ENCODE data around the gene C2orf81.
A peak's percentile ranks its signal among the peaks of the same experiment; 100 is the strongest.
"Not testable (repeated sequence)": the region's sequence is repeated elsewhere in the genome, so short reads cannot be mapped to it uniquely, and the experiment has no call there.

C2orf81 gene

GRCh38 chr2:74462054-74462785 lies 40.8 kb upstream of the C2orf81 start:
- TF ChIP-seq EZH2 (optimal IDR thresholded peaks at IDR 0.05; ENCODE audit: low read depth, low read length), result no peak
- no peak for TF ChIP-seq CTCF (IDR thresholded peaks at IDR 0.05; ENCODE audit: low read length)
- TF ChIP-seq EZH2phosphoT487 (IDR thresholded peaks at IDR 0.05; ENCODE audit: low read length), result no peak
- no peak overlapping the region for H3K4me3 ChIP-seq (ENCODE audit: low read length)
- no peak overlapping the region for H3K27ac ChIP-seq (ENCODE audit: low read length)

GRCh38 chr2:74461187-74462053 lies 40.0 kb upstream of the C2orf81 start:
- Histone ChIP-seq H3K9me2 (replicated peaks; ENCODE audit: insufficient read depth, low read length) (no peaks in the 10 kb centered on the region), H3K9ac (ENCODE audit: low read length) (no peak overlapping the region), H3K27me3 (replicated peaks; ENCODE audit: insufficient read depth, low read length) (no peaks in the 10 kb centered on the region), H3K4me3 (ENCODE audit: low read length) (no peak overlapping the region), H4K20me1 (ENCODE audit: insufficient read depth, low read length) (no peaks in the 10 kb centered on the region), H3K4me2 (ENCODE audit: low read depth, low read length) (no peak overlapping the region), H2AFZ (ENCODE audit: low read length) (no peak overlapping the region), H3K27ac (ENCODE audit: low read length) (no peak overlapping the region), H3K36me3 (replicated peaks; ENCODE audit: insufficient read depth, low read length) (no peaks in the 10 kb centered on the region), H3K9me3 (replicated peaks; ENCODE audit: insufficient read depth, low read length) (no peaks in the 10 kb centered on the region), H3F3A (ENCODE audit: insufficient read depth, low read length) (peaks cover 12% of the 10 kb centered on the region; the same call in 1 of the 2 replicates), H3K4me1 (ENCODE audit: low read length) (peaks cover 8% of the 10 kb centered on the region), H3K79me2 (ENCODE audit: low read length) (peaks cover 28% of the 10 kb centered on the region)
- DNase-seq, result no peak
- TF ChIP-seq CTCF (IDR thresholded peaks at IDR 0.05; ENCODE audit: low read length) (peak; percentile 16; the same call in 1 of the 2 replicates), EZH2 (optimal IDR thresholded peaks at IDR 0.05; ENCODE audit: low read depth, low read length) (no peak)

More at GRCh38 chr2:74462054-74462785, 40.8 kb upstream of the C2orf81 start:
- Histone ChIP-seq H2AFZ (ENCODE audit: low read length) (no peak overlapping the region), H3K27me3 (replicated peaks; ENCODE audit: insufficient read depth, low read length) (no peaks in the 10 kb centered on the region), H3K79me2 (ENCODE audit: low read length) (peaks cover 23% of the 10 kb centered on the region), H3K36me3 (replicated peaks; ENCODE audit: insufficient read depth, low read length) (no peaks in the 10 kb centered on the region), H3K9ac (ENCODE audit: low read length) (no peak overlapping the region), H3K9me3 (replicated peaks; ENCODE audit: insufficient read depth, low read length) (no peaks in the 10 kb centered on the region), H3K4me2 (ENCODE audit: low read depth, low read length) (no peak overlapping the region), H4K20me1 (ENCODE audit: insufficient read depth, low read length) (no peaks in the 10 kb centered on the region), H3K9me2 (replicated peaks; ENCODE audit: insufficient read depth, low read length) (no peaks in the 10 kb centered on the region), H3F3A (ENCODE audit: insufficient read depth, low read length) (peaks cover 7% of the 10 kb centered on the region; the same call in 1 of the 2 replicates), H3K4me1 (ENCODE audit: low read length) (peaks cover 4% of the 10 kb centered on the region; the same call in 1 of the 2 replicates)
- no peak for DNase-seq

- not testable (repeated sequence) for H4K20me1 ChIP-seq (ENCODE audit: insufficient read depth, low read length)
- peaks cover 40% of the 10 kb centered on the region for H3K79me2 ChIP-seq (ENCODE audit: low read length)
Observed at GRCh38 chr2:74460187-74460586, 38.8 kb upstream of the C2orf81 start.

GRCh38 chr2:74459503-74460118 lies 38.2 kb upstream of the C2orf81 start:
- H3K79me2 ChIP-seq (ENCODE audit: low read length), result peaks cover 38% of the 10 kb centered on the region
- not testable (repeated sequence) for H3K27me3 ChIP-seq (replicated peaks; ENCODE audit: insufficient read depth, low read length)

More at GRCh38 chr2:74460187-74460586, 38.8 kb upstream of the C2orf81 start:
- H3K27ac ChIP-seq (ENCODE audit: low read length); H2AFZ ChIP-seq (ENCODE audit: low read length); DNase-seq; H3K36me3 ChIP-seq (replicated peaks; ENCODE audit: insufficient read depth, low read length); H3K4me2 ChIP-seq (ENCODE audit: low read depth, low read length); H3K9me3 ChIP-seq (replicated peaks; ENCODE audit: insufficient read depth, low read length); H3K4me3 ChIP-seq (ENCODE audit: low read length); H3K9me2 ChIP-seq (replicated peaks; ENCODE audit: insufficient read depth, low read length); H3K9ac ChIP-seq (ENCODE audit: low read length); H3K27me3 ChIP-seq (replicated peaks; ENCODE audit: insufficient read depth, low read length): not testable (repeated sequence)
- peaks cover 13% of the 10 kb centered on the region; the same call in 1 of the 2 replicates for H3F3A ChIP-seq (ENCODE audit: insufficient read depth, low read length)
- peaks cover 20% of the 10 kb centered on the region for H3K4me1 ChIP-seq (ENCODE audit: low read length)

More at GRCh38 chr2:74459503-74460118, 38.2 kb upstream of the C2orf81 start:
- H4K20me1 ChIP-seq (ENCODE audit: insufficient read depth, low read length); H3K27ac ChIP-seq (ENCODE audit: low read length); H2AFZ ChIP-seq (ENCODE audit: low read length); H3K9me3 ChIP-seq (replicated peaks; ENCODE audit: insufficient read depth, low read length); H3K36me3 ChIP-seq (replicated peaks; ENCODE audit: insufficient read depth, low read length); H3K9ac ChIP-seq (ENCODE audit: low read length); H3K9me2 ChIP-seq (replicated peaks; ENCODE audit: insufficient read depth, low read length); DNase-seq: not testable (repeated sequence)
- Histone ChIP-seq H3K4me3 (ENCODE audit: low read length) (peak overlapping the region; percentile 69; the same call in 1 of the 2 replicates), H3K4me2 (ENCODE audit: low read depth, low read length) (peak overlapping the region; percentile 77), H3F3A (ENCODE audit: insufficient read depth, low read length) (peaks cover 13% of the 10 kb centered on the region; the same call in 1 of the 2 replicates), H3K4me1 (ENCODE audit: low read length) (peaks cover 20% of the 10 kb centered on the region)

Measured in MM.1S (cell line).